Brain microvascular endothelial cell (primary cell): ENCODE measurements around the gene PDE6B.
A peak's percentile ranks its signal among the peaks of the same experiment; 100 is the strongest.

ENCODE experiments used
- DNase-seq: peaks from one replicate; pipeline ENCODE4 v3.0.0-alpha.2; 2020
- H3K27ac ChIP-seq: fragments of 250-450 bp; sonication (Bioruptor Pico); 2 replicates; pipeline ENCODE4 v1.5.1; 2020; ENCODE audit warnings: mild to moderate bottlenecking, moderate library complexity
- H3K27me3 ChIP-seq: fragments of 250-450 bp; sonication (Bioruptor Pico); replicated peaks from 2 replicates; pipeline ENCODE4 v1.5.1; 2020; ENCODE audit warnings: mild to moderate bottlenecking
- H3K36me3 ChIP-seq: fragments of 250-450 bp; sonication (Bioruptor Pico); replicated peaks from 2 replicates; pipeline ENCODE4 v1.5.1; 2020; ENCODE audit warnings: mild to moderate bottlenecking
- H3K4me3 ChIP-seq: 2 replicates; pipeline ENCODE4 v1.5.1; 2011; ENCODE audit warnings: low read depth, mild to moderate bottlenecking, control low read depth, low read length, moderate library complexity
- in situ Hi-C: cut with HindIII; loops from 2 replicates; pipeline ENCODE4 v1.10.0; 2017; ENCODE audit warnings: low sequenced_read_pairs, low pct_ligation_motif_present
- TF ChIP-seq, protein P1 (sequence below): IDR thresholded peaks from 2 replicates; pipeline ENCODE4 v1.5.1; 2011; ENCODE audit warnings: low read depth, mild to moderate bottlenecking, moderate library complexity, low read length, control low read depth, inconsistent platforms; ENCODE audit errors: missing control alignments

The PDE6B gene

DNA sequence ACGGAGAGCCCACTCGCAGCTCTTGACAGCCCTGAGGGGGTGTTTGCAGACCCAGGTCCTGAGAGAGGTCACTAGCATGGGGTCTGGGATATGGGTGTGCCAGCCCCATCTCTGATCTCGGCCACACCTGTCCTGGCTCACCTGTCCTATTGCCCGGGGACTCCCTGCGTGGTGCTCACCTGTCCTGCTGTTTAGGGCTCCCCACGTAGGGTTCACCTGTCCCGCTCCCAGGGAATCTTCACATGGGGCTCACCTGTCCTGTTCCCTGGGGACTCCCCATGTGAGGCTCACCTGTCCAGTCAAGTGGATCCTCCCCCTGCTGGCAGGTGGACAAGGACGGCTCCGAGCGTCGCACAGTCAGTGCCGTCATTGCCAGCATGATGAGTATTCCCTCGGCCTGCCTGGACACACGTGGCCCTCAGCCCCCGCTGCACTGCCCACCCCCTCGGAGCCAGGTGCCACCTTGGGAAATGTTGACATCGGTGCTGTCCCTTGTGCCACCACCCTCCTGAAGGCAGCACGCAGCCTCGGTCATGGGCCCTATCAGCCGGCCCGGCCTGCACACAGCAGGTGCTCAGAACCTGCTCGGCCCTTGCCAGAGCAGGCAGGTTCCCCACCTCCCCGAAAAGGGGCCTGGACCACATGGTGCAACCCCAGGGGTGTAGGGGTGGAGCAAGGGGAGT, 57.3 kb downstream of the PDE6B start:
- no peak for DNase-seq
- in situ Hi-C loops = no loop called here
- Histone ChIP-seq H3K4me3 (no peak overlapping the region), H3K27ac (no peak overlapping the region), H3K27me3 (no peaks in the 10 kb centered on the region), H3K36me3 (no peaks in the 10 kb centered on the region)
- TF ChIP-seq, protein P1, sequence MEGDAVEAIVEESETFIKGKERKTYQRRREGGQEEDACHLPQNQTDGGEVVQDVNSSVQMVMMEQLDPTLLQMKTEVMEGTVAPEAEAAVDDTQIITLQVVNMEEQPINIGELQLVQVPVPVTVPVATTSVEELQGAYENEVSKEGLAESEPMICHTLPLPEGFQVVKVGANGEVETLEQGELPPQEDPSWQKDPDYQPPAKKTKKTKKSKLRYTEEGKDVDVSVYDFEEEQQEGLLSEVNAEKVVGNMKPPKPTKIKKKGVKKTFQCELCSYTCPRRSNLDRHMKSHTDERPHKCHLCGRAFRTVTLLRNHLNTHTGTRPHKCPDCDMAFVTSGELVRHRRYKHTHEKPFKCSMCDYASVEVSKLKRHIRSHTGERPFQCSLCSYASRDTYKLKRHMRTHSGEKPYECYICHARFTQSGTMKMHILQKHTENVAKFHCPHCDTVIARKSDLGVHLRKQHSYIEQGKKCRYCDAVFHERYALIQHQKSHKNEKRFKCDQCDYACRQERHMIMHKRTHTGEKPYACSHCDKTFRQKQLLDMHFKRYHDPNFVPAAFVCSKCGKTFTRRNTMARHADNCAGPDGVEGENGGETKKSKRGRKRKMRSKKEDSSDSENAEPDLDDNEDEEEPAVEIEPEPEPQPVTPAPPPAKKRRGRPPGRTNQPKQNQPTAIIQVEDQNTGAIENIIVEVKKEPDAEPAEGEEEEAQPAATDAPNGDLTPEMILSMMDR = no peak

GRCh38 chr4:683247-683897, 58.0 kb downstream of the PDE6B start:
- Histone ChIP-seq H3K36me3 (no peaks in the 10 kb centered on the region), H3K4me3 (no peak overlapping the region)

DNA sequence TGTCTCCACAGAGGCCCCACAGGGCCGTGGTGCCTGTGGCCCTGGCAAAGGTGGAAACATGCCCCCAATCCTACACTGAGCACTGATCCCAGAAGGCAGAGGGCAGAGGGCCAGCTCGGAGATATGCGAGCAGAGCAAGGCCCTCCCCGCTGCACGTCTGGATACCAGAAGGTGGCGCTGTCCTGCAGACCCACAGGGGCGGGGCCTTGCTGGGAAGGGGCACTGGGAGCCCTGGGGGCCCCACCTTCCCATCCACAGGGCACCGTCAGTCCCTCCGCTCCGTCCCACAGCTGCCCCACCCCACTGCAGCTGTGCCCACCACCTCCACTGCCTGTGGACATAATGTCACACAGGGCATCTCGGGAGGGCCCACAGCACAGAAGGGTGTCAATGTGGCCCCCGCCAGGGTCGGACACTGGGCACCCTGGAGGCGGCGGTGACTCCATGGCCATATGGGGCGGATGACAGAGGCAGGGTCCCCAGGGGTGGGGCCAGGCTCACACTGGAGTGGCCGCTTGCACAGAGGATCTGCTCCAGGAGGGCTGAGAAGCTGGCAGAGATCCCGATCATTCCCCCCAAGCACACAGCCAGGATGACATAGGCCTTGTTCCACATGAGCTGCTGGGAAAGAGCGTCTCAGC, 58.7 kb downstream of the PDE6B start:
- DNase-seq = peak; percentile 47
- no peak overlapping the region for H3K27ac ChIP-seq
- TF ChIP-seq, protein P1 = peak; percentile 91
- no peak overlapping the region for H3K4me3 ChIP-seq
- no peaks in the 10 kb centered on the region for H3K36me3 ChIP-seq
- H3K27me3 ChIP-seq = no peaks in the 10 kb centered on the region
- in situ Hi-C loops = no loop called here

More at GRCh38 chr4:683247-683897, 58.0 kb downstream of the PDE6B start:
- in situ Hi-C loops = no loop called here
- TF ChIP-seq, protein P1 = no peak
- no peaks in the 10 kb centered on the region for H3K27me3 ChIP-seq
- H3K27ac ChIP-seq = no peak overlapping the region
- DNase-seq = no peak

DNA sequence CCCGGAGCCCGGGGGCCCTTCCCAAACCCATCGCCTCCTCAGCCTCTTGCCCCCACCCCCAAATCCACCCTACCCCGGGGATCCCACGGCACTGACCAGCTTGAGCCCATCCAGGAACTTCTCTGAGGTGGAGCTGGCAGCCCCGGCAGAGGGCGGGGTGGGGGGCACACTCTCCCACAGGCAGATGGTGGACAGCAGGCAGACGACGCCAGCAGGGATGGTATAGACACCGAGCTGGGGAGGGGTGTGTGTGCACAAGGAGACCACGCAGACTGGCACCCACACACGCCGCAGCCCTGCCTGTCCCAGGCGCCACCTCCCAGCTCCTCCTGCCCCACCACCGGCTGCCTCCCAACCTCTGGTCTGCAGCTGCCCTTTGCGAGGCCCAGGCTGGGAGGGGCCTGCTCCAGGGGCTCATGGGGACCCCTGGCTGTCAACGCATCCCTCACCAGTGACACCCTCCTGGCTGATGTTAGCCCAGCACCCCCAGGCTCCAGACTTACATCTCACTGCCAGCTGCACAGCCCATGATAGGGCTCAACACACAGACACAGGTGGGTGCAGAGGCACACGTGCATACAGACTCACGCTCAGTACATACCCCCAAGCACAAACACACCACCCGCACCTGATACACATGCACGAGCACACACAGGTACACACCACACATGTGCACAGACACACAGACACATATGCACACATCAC, 59.4 kb downstream of the PDE6B start:
- no peak overlapping the region for H3K27ac ChIP-seq
- TF ChIP-seq, protein P1 = no peak
- in situ Hi-C loops = no loop called here
- H3K36me3 ChIP-seq = no peaks in the 10 kb centered on the region
- DNase-seq = no peak
- no peaks in the 10 kb centered on the region for H3K27me3 ChIP-seq
- H3K4me3 ChIP-seq = no peak overlapping the region

DNA sequence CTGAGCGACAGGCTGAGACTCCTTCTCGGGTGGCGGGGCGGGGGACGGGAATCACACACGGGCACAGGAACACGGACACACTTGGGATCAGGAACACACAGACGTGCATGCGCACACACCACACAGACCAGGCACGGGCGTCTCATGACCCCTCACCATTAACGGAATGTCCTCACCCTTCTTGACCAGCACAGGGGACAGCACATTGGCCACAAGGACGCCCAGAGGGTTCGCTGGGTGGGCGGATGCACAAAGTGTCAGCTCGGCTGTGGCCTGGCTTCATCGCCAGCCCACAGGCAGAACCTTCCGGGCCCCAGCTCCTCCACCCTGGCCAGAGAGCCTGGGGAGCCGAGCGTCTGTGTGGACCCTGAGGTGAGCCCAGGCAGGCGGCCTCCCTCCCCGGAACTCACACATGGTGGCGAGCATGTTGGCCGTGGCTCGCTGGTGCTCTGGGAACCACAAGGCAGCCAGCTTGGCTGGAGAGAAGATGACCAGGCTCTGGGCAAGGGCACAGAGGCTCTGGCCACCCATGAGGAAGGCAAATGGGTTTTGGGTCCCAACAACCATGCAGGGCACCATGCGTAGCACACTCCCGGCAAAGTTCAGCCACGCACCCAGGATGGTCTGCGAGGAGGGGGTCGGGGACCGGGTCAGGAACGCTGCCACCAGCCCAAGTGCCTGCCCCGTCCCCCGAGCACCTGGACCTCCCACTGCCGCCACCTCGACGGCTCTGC, 60.5 kb downstream of the PDE6B start:
- DNase-seq = no peak
- TF ChIP-seq, protein P1 = no peak
- in situ Hi-C loops = no loop called here
- no peak overlapping the region for H3K27ac ChIP-seq
- no peaks in the 10 kb centered on the region for H3K36me3 ChIP-seq
- no peak overlapping the region for H3K4me3 ChIP-seq
- no peaks in the 10 kb centered on the region for H3K27me3 ChIP-seq
